Upper lobe of left lung (tissue), 6 donors: ENCODE measurements around the gene TMEM178B. TPM values are rescaled to one million over a fixed set of nuclear protein-coding genes. Genes with fewer than 3 reads are reported as not detected.

Source experiments
- ATAC-seq, 2 donors: fragments of 200-7000 bp; cut with Tn5 transposase; one replicate each; pipeline ENCODE4 v1.9.1; 2022; ENCODE audit warnings: mild to moderate bottlenecking in 2 of 2, moderate library complexity in 2 of 2; ENCODE audit not compliant: low FRiP score in 2 of 2
- DNase-seq, 2 donors: peaks; one replicate each; pipeline ENCODE4 v3.0.0-alpha.2; 2019 to 2020
- H3K27ac ChIP-seq, 4 donors: fragments of 200-600 bp; sonication (generic); one replicate each; pipeline ENCODE4 v1.5.1; 2016 to 2019
- H3K27me3 ChIP-seq, 4 donors: fragments of 200-600 bp; sonication (generic); one replicate each; pipeline ENCODE4 v1.5.1; 2017 to 2019
- H3K36me3 ChIP-seq, 4 donors: fragments of 200-600 bp; sonication (generic); one replicate each; pipeline ENCODE4 v1.5.1; 2016 to 2019
- H3K4me1 ChIP-seq, 4 donors: fragments of 200-600 bp; sonication (generic); one replicate each; pipeline ENCODE4 v1.5.1; 2018 to 2019
- H3K4me3 ChIP-seq, 4 donors: fragments of 200-600 bp; sonication (generic); one replicate each; pipeline ENCODE4 v1.5.1; 2017 to 2019; ENCODE audit warnings: mild to moderate bottlenecking in 2 of 4, moderate library complexity in 1 of 4
- H3K9me3 ChIP-seq, 4 donors: fragments of 200-600 bp; sonication (generic); one replicate each; pipeline ENCODE4 v1.5.1; 2018 to 2019
- CTCF ChIP-seq, 6 experiments: fragments of 450-650 bp in 4 of 6; fragments of 200-600 bp in 2 of 6; sonication (generic) in 2 of 6; IDR thresholded peaks; one replicate each; pipeline ENCODE4 v1.5.1; 2016 to 2019; ENCODE audit warnings: antibody characterized with exemption in 6 of 6
- EP300 ChIP-seq, 4 donors: sonication (generic); formaldehyde crosslinking; IDR thresholded peaks; one replicate each; pipeline ENCODE4 v1.5.1; 2017; ENCODE audit warnings: antibody characterized with exemption in 4 of 4, control low read depth in 2 of 4
- POLR2A ChIP-seq, 4 donors: fragments of 450-650 bp; IDR thresholded peaks; one replicate each; pipeline ENCODE4 v1.5.1; 2016 to 2017; ENCODE audit warnings: antibody characterized with exemption in 4 of 4, mild to moderate bottlenecking in 2 of 4
- POLR2AphosphoS5 ChIP-seq, 2 donors: sonication (generic); formaldehyde crosslinking; IDR thresholded peaks; one replicate each; pipeline ENCODE4 v1.5.1; 2017; ENCODE audit warnings: antibody characterized with exemption in 2 of 2
- WGBS, 2 donors: methylation state at CpG; one replicate each; pipeline ENCODE4 v1.1.5; 2017 to 2018; 5-methylcytosine and 5-hydroxymethylcytosine counted together
- total RNA-seq, 6 donors: library from RNA; depleted of rRNA in 4 of 6; stranded (reverse); fragments of >200 nt in 4 of 6; gene quantifications; one replicate each; pipeline versions ENCODE4 v1.1.0 to v1.2.1, GENCODE V29; 2016 to 2021
- donor health status: DM: no; HTN: no; CAD: no; lungs with moderate emphysema.
- donor health status: DM: no; HTN: yes; CAD: no; lungs with severe emphysema.

Gene TMEM178B
- total RNA-seq, 6 donors from 2014 or later: under 0.01 to 1.4 (median 0.32) TPM

DNA sequence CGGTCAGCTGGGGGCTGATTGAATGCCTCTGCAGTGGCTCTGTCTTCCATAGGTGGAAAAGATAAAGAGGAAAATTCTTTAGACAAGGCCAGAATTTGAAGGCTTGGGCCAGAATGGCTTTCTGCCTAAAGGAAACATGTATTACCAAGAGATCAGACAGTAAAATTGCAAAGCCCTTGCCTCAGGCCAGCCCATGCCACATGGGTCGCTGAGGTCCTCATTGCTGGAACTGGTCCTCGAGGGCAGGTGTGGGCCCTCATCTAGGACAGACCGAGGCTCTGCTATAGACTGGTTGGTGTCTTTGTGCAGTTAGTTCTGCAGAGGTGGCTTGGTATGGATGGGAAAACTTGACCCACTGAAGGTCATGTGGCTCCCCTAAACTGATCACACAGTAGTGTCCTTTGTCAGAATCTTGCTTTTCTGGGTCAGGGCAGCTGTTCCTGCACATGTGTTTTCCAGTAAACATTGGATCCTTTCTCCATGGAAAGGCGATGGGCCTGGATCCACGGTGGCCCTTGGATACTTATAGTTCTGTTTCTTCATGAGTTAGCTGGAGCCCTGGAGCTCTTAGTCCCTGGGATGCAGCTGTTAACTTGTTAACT, 80.4 kb downstream of the TMEM178B start:
- DNase-seq (no peak), ATAC-seq (no peak)
- no peaks in the 10 kb centered on the region for H3K27me3 ChIP-seq
- WGBS, 2 donors: 78 to 84% methylated on average over 6 of the region's 6 CpGs
- no peaks in the 10 kb centered on the region for H3K4me1 ChIP-seq
- no peaks in the 10 kb centered on the region for H3K9me3 ChIP-seq
- TF ChIP-seq CTCF (IDR thresholded peaks at IDR 0.05): no peak
- no peak for TF ChIP-seq EP300 (IDR thresholded peaks at IDR 0.05)
- TF ChIP-seq POLR2A (IDR thresholded peaks at IDR 0.05): no peak
- no peak for TF ChIP-seq POLR2AphosphoS5 (IDR thresholded peaks at IDR 0.05)
- H3K36me3 ChIP-seq: no peaks in the 10 kb centered on the region
- H3K4me3 ChIP-seq: no peak overlapping the region
- H3K27ac ChIP-seq: no peak overlapping the region

- no peak for ATAC-seq
- TF ChIP-seq EP300 (IDR thresholded peaks at IDR 0.05) (no peak), POLR2AphosphoS5 (IDR thresholded peaks at IDR 0.05) (no peak), CTCF (IDR thresholded peaks at IDR 0.05) (no peak), POLR2A (IDR thresholded peaks at IDR 0.05) (no peak)
- 72 to 76% methylated on average over 4 of the region's 4 CpGs for WGBS, 2 donors
Observed at GRCh38 chr7:141156407-141156806, 82.5 kb downstream of the TMEM178B start.

DNA sequence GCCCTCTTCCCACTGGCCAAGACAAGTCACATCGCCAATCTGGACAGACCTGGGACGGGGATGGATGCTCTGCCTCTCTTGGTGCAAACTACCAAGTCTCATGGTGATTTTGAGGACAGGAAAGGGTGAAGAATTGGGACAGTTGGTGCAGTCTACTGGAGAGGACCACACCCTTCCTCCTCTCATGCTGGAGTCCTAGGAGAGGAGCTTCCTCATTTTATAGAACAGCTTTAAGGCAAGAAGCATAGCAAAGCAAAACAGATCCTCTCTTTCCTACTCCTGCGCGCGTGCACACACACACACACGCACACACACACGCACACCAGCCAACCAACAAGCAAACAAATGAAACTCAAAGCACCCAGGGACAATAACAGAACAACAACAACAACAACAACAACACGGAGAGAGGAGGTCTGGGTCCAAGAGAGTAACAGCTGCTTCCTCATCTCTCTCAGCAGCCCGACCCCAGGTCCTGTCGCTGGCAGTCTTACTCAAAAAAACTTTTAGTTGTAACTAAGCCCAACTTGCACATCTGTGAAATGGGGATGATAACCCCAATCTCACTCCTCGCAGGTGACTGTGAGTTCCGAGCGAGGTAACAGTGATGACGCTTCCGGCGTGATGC, 83.4 kb downstream of the TMEM178B start:
- H3K4me3 ChIP-seq: no peak overlapping the region
- ATAC-seq: peak in 1 of 2 donors; percentile 45
- H3K9me3 ChIP-seq: no peaks in the 10 kb centered on the region
- DNase-seq: no peak
- no peaks in the 10 kb centered on the region for H3K4me1 ChIP-seq
- no peaks in the 10 kb centered on the region for H3K27me3 ChIP-seq
- WGBS, 2 donors: 79 to 94% methylated on average over 12 to 16 of the region's 16 CpGs
- no peaks in the 10 kb centered on the region for H3K36me3 ChIP-seq
- no peak for TF ChIP-seq CTCF (IDR thresholded peaks at IDR 0.05)
- no peak for TF ChIP-seq POLR2AphosphoS5 (IDR thresholded peaks at IDR 0.05)
- no peak for TF ChIP-seq POLR2A (IDR thresholded peaks at IDR 0.05)
- no peak for TF ChIP-seq EP300 (IDR thresholded peaks at IDR 0.05)
- no peak overlapping the region for H3K27ac ChIP-seq

More at GRCh38 chr7:141156407-141156806, 82.5 kb downstream of the TMEM178B start:
- H3K4me3 ChIP-seq: no peak overlapping the region
- H3K36me3 ChIP-seq: no peaks in the 10 kb centered on the region
- DNase-seq: no peak
- H3K27me3 ChIP-seq: no peaks in the 10 kb centered on the region
- no peak overlapping the region for H3K27ac ChIP-seq
- H3K4me1 ChIP-seq: no peaks in the 10 kb centered on the region
- H3K9me3 ChIP-seq: no peaks in the 10 kb centered on the region

DNA sequence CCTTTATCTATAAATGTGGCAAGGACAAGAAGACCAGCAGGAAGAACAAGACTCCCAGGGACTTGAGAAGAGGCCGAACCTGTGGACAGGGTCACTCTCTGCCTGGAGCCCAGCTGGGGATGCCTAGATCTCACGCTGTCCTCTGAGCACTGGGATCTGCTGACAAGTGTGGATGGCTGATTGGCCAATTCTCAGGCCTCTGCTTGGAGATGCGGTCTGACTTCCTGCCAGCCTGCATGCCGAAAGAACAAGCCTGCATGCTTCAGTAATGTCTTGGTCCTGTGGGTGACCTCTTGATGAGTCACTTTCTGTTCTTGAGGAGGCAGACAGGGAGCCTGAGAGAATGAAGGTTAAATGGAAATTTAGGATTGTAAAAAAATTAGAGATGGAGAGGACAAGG, 84.7 kb downstream of the TMEM178B start:
- peak in 1 of 2 donors; percentile 30 for DNase-seq
- H3K36me3 ChIP-seq: no peaks in the 10 kb centered on the region
- H3K27ac ChIP-seq: no peak overlapping the region
- no peaks in the 10 kb centered on the region for H3K9me3 ChIP-seq
- no peak overlapping the region for H3K4me3 ChIP-seq
- H3K27me3 ChIP-seq: no peaks in the 10 kb centered on the region
- WGBS, 2 donors: 54 to 63% methylated on average over 4 of the region's 4 CpGs
- TF ChIP-seq CTCF (IDR thresholded peaks at IDR 0.05) (no peak), EP300 (IDR thresholded peaks at IDR 0.05) (no peak), POLR2AphosphoS5 (IDR thresholded peaks at IDR 0.05) (peak in 1 of 2 donors; percentile 20), POLR2A (IDR thresholded peaks at IDR 0.05) (no peak)
- H3K4me1 ChIP-seq: no peaks in the 10 kb centered on the region
- ATAC-seq: peak; percentile 34 to 88
